ENCODE results near the gene SH3BGR.
"Not testable (repeated sequence)": the region's sequence is repeated elsewhere in the genome, so short reads cannot be mapped to it uniquely, and the experiment has no call there.

Gene SH3BGR

GRCh38 chr21:39451332-39452206, at the start of gene SH3BGR:
Gene SH3BGR (plus strand): TSS chr21:39451970. CDS start chr21:39452097, 127 bp downstream.
- no peak for DNase-seq

- no peak for DNase-seq
Observed at GRCh38 chr21:39406065-39406464, 45.7 kb upstream of the SH3BGR start.

GRCh38 chr21:39419204-39419603, 32.6 kb upstream of the SH3BGR start:
- not testable (repeated sequence) for DNase-seq

GRCh38 chr21:39422527-39423241, 29.1 kb upstream of the SH3BGR start:
- DNase-seq = no peak

- no peak for DNase-seq
Observed at GRCh38 chr21:39429445-39429844, 22.3 kb upstream of the SH3BGR start.

- DNase-seq = no peak
Observed at GRCh38 chr21:39430016-39430415, 21.8 kb upstream of the SH3BGR start.

GRCh38 chr21:39430457-39430856, 21.3 kb upstream of the SH3BGR start:
- DNase-seq = no peak

- DNase-seq = no peak
Observed at GRCh38 chr21:39430954-39431353, 20.8 kb upstream of the SH3BGR start.

- DNase-seq = no peak
Observed at GRCh38 chr21:39434950-39435349, 16.8 kb upstream of the SH3BGR start.

- no peak for DNase-seq
Observed at GRCh38 chr21:39439232-39439631, 12.5 kb upstream of the SH3BGR start.

- peak; percentile 58 for DNase-seq
Observed at GRCh38 chr21:39441502-39442475, 10.0 kb upstream of the SH3BGR start.

- no peak for DNase-seq
Observed at GRCh38 chr21:39444421-39445180, 7.2 kb upstream of the SH3BGR start.

GRCh38 chr21:39445321-39446269, 6.2 kb upstream of the SH3BGR start, which contains the start of gene LCA5L:
Gene LCA5L (minus strand): TSS chr21:39445778. CDS start chr21:39428493, 17,285 bp downstream.
- peak; percentile 93 for DNase-seq

- DNase-seq = no peak
Observed at GRCh38 chr21:39447264-39447663, 4.5 kb upstream of the SH3BGR start.

- no peak for DNase-seq
Observed at GRCh38 chr21:39452207-39452969, 618 bp downstream of the SH3BGR start.

GRCh38 chr21:39452970-39453342, 1.2 kb downstream of the SH3BGR start:
- DNase-seq = no peak

- no peak for DNase-seq
Observed at GRCh38 chr21:39453571-39454179, 1.9 kb downstream of the SH3BGR start.

GRCh38 chr21:39454949-39455668, 3.3 kb downstream of the SH3BGR start:
- no peak for DNase-seq

GRCh38 chr21:39456665-39457064, 4.9 kb downstream of the SH3BGR start:
- no peak for DNase-seq
